Pulmonary artery endothelial cell (primary cell): ENCODE measurements around the gene TGFBR3. TPM values are rescaled to one million over a fixed set of nuclear protein-coding genes. Genes with fewer than 3 reads are reported as not detected.

ENCODE experiments used
- DNase-seq: peaks from one replicate; pipeline ENCODE4 v3.0.0-alpha.2; 2011; ENCODE audit warnings: low read depth, low spot score
- total RNA-seq: library from RNA; depleted of rRNA; stranded (reverse); fragments of >200 nt; gene quantifications from 2 replicates; pipeline ENCODE4 v1.2.3, GENCODE V29; 2014

TGFBR3 gene
- total RNA-seq, 1 donor from 2014 or later, result 12.5 TPM

GRCh38 chr1:91783423-91784170, 102.4 kb downstream of the TGFBR3 start:
- peak; percentile 75 for DNase-seq

DNA sequence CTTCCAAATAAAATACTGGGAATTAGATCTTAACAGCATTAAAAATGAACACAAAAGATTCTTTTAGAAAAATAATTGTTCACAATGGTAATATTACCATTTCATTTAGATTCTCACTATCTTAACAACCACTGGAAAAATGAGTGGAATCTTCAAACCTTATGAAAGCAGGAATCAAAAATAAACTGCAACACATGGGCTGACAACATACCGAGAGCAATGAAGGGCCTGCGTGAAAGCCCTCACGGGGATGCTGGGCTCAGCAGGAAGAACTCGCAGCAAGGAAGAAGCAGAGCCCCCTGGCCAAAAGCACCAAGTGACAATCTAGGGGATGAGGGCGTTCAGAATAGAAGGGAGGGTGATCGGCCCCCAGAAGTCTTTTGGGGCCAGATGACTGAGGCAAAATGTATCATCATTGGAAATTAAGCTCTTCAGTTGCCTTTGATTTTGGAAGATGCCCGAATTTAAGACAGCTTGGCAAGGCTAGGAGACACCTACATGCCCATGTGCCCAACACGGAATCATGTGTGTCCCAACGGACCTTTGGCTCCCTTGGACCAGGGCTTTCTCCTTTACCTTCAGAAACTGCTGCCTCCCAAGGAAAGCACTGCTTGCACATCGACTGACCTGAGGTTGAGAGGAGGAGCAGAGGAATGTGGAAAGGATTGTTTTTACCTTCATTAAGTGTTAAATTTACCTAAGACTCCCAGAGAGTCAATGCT, 103.9 kb downstream of the TGFBR3 start:
- no peak for DNase-seq

- DNase-seq, result peak; percentile 73
Observed at GRCh38 chr1:91781371-91781825, 104.6 kb downstream of the TGFBR3 start.

GRCh38 chr1:91779548-91780021, 106.4 kb downstream of the TGFBR3 start:
- no peak for DNase-seq

DNA sequence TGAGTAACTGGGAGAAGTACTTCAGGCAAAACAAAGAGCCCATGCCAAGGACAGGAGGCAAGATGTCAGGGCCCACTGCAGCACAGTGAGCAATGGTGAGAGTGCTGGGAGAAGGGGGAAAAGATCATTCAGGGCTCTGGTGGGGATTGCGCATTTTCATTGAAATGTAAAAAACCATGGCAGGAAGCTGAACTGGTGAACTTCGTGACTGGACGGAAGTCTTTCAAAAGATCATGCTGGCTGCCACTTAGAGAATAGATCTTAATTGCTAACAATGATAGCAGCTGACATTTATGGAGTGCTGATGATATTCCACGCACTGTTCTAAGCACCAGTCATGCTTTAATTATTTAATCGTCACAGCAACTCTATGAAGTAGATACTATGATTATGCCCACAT, 107.0 kb downstream of the TGFBR3 start:
- DNase-seq, result no peak

GRCh38 chr1:91777630-91778300, 108.2 kb downstream of the TGFBR3 start:
- no peak for DNase-seq

GRCh38 chr1:91777196-91777595, 108.8 kb downstream of the TGFBR3 start:
- no peak for DNase-seq

DNA sequence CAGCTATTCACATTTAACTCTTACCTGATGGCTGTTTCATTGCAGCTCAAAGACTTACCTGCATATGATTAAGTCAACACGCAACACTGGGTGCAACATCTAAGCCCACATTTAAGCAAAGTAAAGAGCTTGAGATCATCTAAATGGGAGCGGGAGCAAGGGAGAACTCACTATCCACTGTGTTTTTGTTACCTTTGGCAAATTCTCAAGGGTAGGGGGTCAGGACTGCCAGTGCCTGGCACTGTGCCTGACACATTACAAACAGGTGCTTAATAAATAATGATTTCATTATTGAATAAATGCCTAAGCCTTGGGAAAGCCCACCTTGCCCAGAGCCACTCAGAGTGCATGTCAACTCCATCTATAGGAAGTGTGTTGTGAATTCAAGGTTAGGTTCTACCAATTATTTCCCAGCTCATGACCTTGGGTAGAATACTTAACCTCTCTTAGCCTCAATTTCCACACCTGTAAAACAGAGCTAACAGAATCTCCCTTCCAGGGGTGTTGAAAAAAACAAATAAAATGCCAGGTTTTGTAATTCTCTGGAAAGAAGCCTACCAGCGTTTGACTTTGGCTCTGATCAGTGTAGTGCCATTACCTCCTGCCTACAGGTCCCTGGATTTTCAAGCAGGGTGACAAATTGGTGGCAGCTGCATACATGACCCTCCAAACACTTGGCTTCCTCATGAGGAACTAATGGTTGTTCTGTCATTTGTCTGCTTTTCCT, 109.7 kb downstream of the TGFBR3 start:
- DNase-seq, result no peak

DNA sequence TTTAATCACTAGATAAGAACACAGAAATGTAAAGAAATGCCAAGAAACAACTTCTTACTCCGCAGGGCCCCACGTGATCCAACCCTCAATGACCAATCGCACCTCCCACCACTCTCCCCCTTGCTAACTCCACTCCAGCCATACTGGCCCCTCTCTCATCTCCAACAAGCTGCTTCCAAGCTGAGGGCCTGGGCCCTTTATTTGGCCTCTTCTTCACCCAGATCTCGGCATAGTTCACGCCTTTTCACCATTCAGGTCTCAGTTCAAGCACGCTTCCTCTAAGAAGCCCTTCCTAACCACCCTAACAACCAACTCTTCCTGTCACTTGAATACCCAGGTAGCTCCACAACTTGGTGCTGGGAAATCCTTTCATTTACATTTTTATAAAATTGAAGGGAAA, 110.7 kb downstream of the TGFBR3 start:
- no peak for DNase-seq

GRCh38 chr1:91774520-91775203, 111.3 kb downstream of the TGFBR3 start:
- no peak for DNase-seq

- DNase-seq, result no peak
Observed at GRCh38 chr1:91771717-91772116, 114.2 kb downstream of the TGFBR3 start.

DNA sequence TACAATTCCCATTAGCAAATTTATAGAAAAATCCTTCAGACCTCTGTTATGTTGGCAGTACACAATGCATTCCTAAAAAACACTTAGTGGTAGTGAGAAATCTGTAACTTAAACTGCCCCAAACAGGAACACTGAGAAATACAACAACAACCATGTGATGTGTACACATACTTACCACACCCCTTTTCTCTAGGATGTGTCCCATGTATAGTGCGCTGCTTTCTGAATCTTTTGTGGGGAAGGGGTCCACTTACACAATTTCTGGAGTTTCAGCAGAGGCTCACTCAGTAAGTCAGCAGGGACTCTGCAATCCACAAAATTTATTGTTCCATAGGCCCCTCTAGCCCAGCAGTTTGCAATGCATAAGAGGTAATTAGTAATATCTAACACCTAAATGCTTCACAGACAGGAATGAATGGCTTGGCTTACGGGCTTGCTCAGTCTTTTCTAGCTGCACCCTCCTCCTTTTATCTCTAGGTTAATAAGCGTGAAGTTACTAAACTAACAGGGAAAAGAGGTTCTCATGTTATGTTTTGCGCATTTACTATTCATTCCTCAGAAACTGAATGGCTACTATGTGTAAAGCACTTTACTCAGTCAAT, 115.2 kb downstream of the TGFBR3 start:
- DNase-seq, result no peak

GRCh38 chr1:91769742-91770141, 116.2 kb downstream of the TGFBR3 start:
- DNase-seq, result no peak

GRCh38 chr1:91768786-91769725, 116.9 kb downstream of the TGFBR3 start:
- DNase-seq, result no peak

GRCh38 chr1:91768120-91768519, 117.8 kb downstream of the TGFBR3 start:
- no peak for DNase-seq

DNA sequence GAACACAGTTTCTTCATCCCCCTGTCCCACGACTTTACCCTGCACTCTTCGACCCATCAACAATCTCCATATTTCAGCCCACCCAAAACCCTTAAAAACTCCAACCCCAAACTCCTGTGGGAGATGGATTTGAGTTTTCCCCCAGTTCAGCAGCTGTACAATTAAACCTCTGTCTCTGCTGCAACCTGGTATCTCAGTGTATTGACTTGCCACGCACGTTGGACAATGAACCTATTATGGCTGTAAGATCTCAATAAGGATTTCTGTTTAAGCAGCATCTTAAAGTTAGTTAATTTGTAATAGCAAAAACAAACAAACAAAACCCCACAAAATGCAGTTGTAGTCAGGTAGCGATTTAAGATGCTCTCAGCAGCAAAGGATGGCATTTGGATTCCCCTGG, 119.1 kb downstream of the TGFBR3 start:
- DNase-seq, result no peak

GRCh38 chr1:91765880-91766443, 120.0 kb downstream of the TGFBR3 start:
- no peak for DNase-seq

DNA sequence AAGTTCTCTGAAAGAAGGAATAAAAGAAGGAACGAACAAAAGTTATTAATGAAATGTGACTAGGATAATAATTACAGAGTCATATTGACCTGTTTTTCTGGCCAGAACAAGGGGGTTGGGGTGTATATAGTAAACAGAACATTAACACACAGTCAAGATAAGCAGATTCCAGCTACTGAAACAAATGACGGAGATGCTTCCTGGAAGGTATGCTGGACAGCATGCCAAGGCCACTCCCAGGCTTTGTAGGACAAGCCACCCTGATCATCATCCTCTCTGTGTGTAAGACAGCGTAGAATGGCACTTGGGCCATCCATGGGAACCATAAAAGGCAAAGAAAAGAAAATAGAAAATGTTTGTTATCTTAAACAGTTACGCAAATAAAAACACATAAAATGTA, 120.7 kb downstream of the TGFBR3 start:
- no peak for DNase-seq
